HepG2 (cell line): ENCODE measurements around the gene ZDHHC24. TPM values are rescaled to one million over a fixed set of nuclear protein-coding genes. Genes with fewer than 3 reads are reported as not detected.

Experiments
- ATRX ChIP-seq: sonication (generic); formaldehyde crosslinking; IDR thresholded peaks from 2 replicates; pipeline ENCODE4 v1.4.0; 2020; ENCODE audit warnings: missing genetic modification reagents, borderline replicate concordance
- ETV6 ChIP-seq: sonication (generic); formaldehyde crosslinking; conservative IDR thresholded peaks from 2 replicates; pipeline ENCODE4 v1.4.0; 2020; ENCODE audit warnings: missing genetic modification reagents
- GABPB1 ChIP-seq: IDR thresholded peaks from 2 replicates; pipeline ENCODE4 v1.6.1; 2016; ENCODE audit warnings: mild to moderate bottlenecking, missing genetic modification reagents, moderate library complexity, missing compliant biosample characterization
- ISL2 ChIP-seq: sonication (generic); formaldehyde crosslinking; IDR thresholded peaks from 2 replicates; pipeline ENCODE4 v1.5.0; 2020; ENCODE audit warnings: missing genetic modification reagents
- JARID2 ChIP-seq: sonication (generic); formaldehyde crosslinking; IDR thresholded peaks from 2 replicates; pipeline ENCODE4 v1.8.1; 2023; ENCODE audit warnings: missing genetic modification reagents, inconsistent platforms; ENCODE audit not compliant: insufficient replicate concordance
- MATR3 ChIP-seq: sonication (generic); formaldehyde crosslinking; IDR thresholded peaks from 2 replicates; pipeline ENCODE4 v1.4.0; 2020; ENCODE audit warnings: missing genetic modification reagents
- MBD4 ChIP-seq: IDR thresholded peaks from 2 replicates; pipeline ENCODE4 v1.6.1; 2012; ENCODE audit warnings: low read length, inconsistent platforms, borderline replicate concordance
- NFYC ChIP-seq: IDR thresholded peaks from 2 replicates; pipeline ENCODE4 v1.6.1; 2016; ENCODE audit warnings: missing genetic modification reagents, missing compliant biosample characterization
- PITX1 ChIP-seq: sonication (generic); formaldehyde crosslinking; IDR thresholded peaks from 2 replicates; pipeline ENCODE4 v1.5.1; 2020; ENCODE audit warnings: mild to moderate bottlenecking, missing genetic modification reagents
- RNF2 ChIP-seq: fragments of 450-650 bp; conservative IDR thresholded peaks from 2 replicates; pipeline ENCODE4 v1.6.1; 2016; ENCODE audit warnings: low read depth
- SMAD9 ChIP-seq: sonication (generic); formaldehyde crosslinking; IDR thresholded peaks from 2 replicates; pipeline ENCODE4 v1.5.1; 2020; ENCODE audit warnings: mild to moderate bottlenecking, missing genetic modification reagents
- SSRP1 ChIP-seq: IDR thresholded peaks from 2 replicates; pipeline ENCODE4 v1.6.1; 2016; ENCODE audit warnings: control low read depth
- STAG1 ChIP-seq: sonication (generic); formaldehyde crosslinking; IDR thresholded peaks from 2 replicates; pipeline ENCODE4 v1.4.0; 2020; ENCODE audit warnings: missing genetic modification reagents
- TFE3 ChIP-seq: IDR thresholded peaks from 2 replicates; pipeline ENCODE4 v1.6.1; 2016
- ZNF333 ChIP-seq: sonication (generic); formaldehyde crosslinking; IDR thresholded peaks from 2 replicates; pipeline ENCODE4 v1.4.0; 2020; ENCODE audit warnings: mild to moderate bottlenecking, missing genetic modification reagents, borderline replicate concordance
- ZNF343 ChIP-seq: sonication (generic); formaldehyde crosslinking; IDR thresholded peaks from 2 replicates; pipeline ENCODE4 v1.4.0; 2020; ENCODE audit warnings: mild to moderate bottlenecking, missing genetic modification reagents
- ZNF547 ChIP-seq: sonication (generic); formaldehyde crosslinking; IDR thresholded peaks from 2 replicates; pipeline ENCODE4 v1.5.1; 2020; ENCODE audit warnings: mild to moderate bottlenecking, missing genetic modification reagents
- ZNF552 ChIP-seq: sonication (generic); formaldehyde crosslinking; IDR thresholded peaks from 2 replicates; pipeline ENCODE4 v1.9.0; 2022; ENCODE audit warnings: missing genetic modification reagents, mild to moderate bottlenecking, borderline replicate concordance
- ZNF749 ChIP-seq: sonication (generic); formaldehyde crosslinking; IDR thresholded peaks from 2 replicates; pipeline ENCODE4 v1.8.0; 2022; ENCODE audit warnings: mild to moderate bottlenecking, missing genetic modification reagents, moderate library complexity, borderline replicate concordance
- polyA plus RNA-seq, 8 experiments: library from polyadenylated mRNA; depleted of rRNA in 3 of 8; stranded (reverse) in 7 of 8; unstranded in 1 of 8; fragments of >200 nt; fragmentation: Illumina TruSeq in 4 of 8; extraction: Trizol in 4 of 8; gene quantifications; 2 replicates each; pipeline versions ENCODE4 v1.2.1 to v1.2.3, GENCODE V29; 2011 to 2016; ENCODE audit warnings: low read depth in 4 of 8, missing spikeins in 1 of 8, mixed read lengths in 1 of 8; ENCODE audit not compliant: insufficient read depth in 1 of 8
- total RNA-seq, 5 experiments: library from RNA; depleted of rRNA; stranded (reverse); fragments of >200 nt; fragmentation: Illumina TruSeq; extraction: Trizol; gene quantifications; 2 replicates each; pipeline ENCODE4 v1.2.3, GENCODE V29; 2016; ENCODE audit warnings: low read depth in 1 of 5
- TF ChIP-seq, protein P1 (sequence below): sonication (generic); formaldehyde crosslinking; IDR thresholded peaks from 2 replicates; pipeline ENCODE4 v1.8.0; 2022; ENCODE audit warnings: missing genetic modification reagents, mild to moderate bottlenecking, inconsistent platforms, borderline replicate concordance
- TF ChIP-seq, protein P2 (sequence below): IDR thresholded peaks from 2 replicates; pipeline ENCODE4 v1.6.1; 2012; ENCODE audit warnings: inconsistent platforms
- TF ChIP-seq, protein P3 (sequence below): IDR thresholded peaks from 2 replicates; pipeline ENCODE4 v1.6.1; 2016; ENCODE audit warnings: mild to moderate bottlenecking
- TF ChIP-seq, protein P4 (sequence below): sonication (generic); formaldehyde crosslinking; conservative IDR thresholded peaks from 2 replicates; pipeline ENCODE4 v1.4.0; 2020; ENCODE audit warnings: missing genetic modification reagents
- TF ChIP-seq, protein P5 (sequence below): sonication (generic); formaldehyde crosslinking; IDR thresholded peaks from 2 replicates; pipeline ENCODE4 v1.4.0; 2020; ENCODE audit warnings: mild to moderate bottlenecking, missing genetic modification reagents

ZDHHC24 gene
- total and polyA plus RNA-seq, 2 of the 13 experiments (the other 11 are each of a cell fraction or from before 2014, with no cell fraction given) = 4.3 TPM

- TF ChIP-seq, protein P1, sequence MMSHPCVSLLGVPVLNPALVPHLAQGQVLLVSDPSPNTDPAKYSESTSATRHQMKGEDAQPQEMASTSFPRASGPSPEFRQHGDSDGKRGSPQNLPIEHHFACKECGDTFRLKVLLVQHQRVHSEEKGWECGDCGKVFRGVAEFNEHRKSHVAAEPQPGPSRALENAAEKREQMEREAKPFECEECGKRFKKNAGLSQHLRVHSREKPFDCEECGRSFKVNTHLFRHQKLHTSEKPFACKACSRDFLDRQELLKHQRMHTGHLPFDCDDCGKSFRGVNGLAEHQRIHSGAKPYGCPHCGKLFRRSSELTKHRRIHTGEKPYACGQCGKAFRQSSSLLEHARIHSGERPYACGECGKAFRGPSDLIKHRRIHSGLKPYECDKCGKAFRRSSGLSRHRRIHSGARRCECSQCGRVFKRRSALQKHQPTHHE (CRISPR knock-in tag) = 0 out of 2 replicates have a peak, but pooled peaks have one; percentile 45
- 0 out of 2 replicates have a peak, but pooled peaks have one; percentile 45 for TF ChIP-seq ETV6 (CRISPR knock-in tag)
- TF ChIP-seq ZNF749 (CRISPR knock-in tag) = peak; percentile 36; the same call in 1 of the 2 replicates
- TF ChIP-seq SMAD9 = no peak
- no peak for TF ChIP-seq JARID2 (CRISPR knock-in tag)
- TF ChIP-seq, protein P2, sequence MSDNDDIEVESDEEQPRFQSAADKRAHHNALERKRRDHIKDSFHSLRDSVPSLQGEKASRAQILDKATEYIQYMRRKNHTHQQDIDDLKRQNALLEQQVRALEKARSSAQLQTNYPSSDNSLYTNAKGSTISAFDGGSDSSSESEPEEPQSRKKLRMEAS = no peak; the same call in none of the 2 replicates
- TF ChIP-seq ZNF547 (CRISPR knock-in tag) = peak; percentile 58; the same call in 1 of the 2 replicates
- TF ChIP-seq ZNF333 (CRISPR knock-in tag) = peak; percentile 74; the same call in 1 of the 2 replicates
- TF ChIP-seq, protein P3, sequence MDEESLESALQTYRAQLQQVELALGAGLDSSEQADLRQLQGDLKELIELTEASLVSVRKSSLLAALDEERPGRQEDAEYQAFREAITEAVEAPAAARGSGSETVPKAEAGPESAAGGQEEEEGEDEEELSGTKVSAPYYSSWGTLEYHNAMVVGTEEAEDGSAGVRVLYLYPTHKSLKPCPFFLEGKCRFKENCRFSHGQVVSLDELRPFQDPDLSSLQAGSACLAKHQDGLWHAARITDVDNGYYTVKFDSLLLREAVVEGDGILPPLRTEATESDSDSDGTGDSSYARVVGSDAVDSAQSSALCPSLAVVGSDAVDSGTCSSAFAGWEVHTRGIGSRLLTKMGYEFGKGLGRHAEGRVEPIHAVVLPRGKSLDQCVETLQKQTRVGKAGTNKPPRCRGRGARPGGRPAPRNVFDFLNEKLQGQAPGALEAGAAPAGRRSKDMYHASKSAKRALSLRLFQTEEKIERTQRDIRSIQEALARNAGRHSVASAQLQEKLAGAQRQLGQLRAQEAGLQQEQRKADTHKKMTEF (CRISPR knock-in tag) = peak; percentile 39
- TF ChIP-seq ZNF343 (CRISPR knock-in tag) = 0 out of 2 replicates have a peak, but pooled peaks have one; percentile 37
- no peak for TF ChIP-seq MATR3 (CRISPR knock-in tag)
- no peak for TF ChIP-seq ZNF552 (CRISPR knock-in tag)
- no peak for TF ChIP-seq ISL2 (CRISPR knock-in tag)
- TF ChIP-seq, protein P4, sequence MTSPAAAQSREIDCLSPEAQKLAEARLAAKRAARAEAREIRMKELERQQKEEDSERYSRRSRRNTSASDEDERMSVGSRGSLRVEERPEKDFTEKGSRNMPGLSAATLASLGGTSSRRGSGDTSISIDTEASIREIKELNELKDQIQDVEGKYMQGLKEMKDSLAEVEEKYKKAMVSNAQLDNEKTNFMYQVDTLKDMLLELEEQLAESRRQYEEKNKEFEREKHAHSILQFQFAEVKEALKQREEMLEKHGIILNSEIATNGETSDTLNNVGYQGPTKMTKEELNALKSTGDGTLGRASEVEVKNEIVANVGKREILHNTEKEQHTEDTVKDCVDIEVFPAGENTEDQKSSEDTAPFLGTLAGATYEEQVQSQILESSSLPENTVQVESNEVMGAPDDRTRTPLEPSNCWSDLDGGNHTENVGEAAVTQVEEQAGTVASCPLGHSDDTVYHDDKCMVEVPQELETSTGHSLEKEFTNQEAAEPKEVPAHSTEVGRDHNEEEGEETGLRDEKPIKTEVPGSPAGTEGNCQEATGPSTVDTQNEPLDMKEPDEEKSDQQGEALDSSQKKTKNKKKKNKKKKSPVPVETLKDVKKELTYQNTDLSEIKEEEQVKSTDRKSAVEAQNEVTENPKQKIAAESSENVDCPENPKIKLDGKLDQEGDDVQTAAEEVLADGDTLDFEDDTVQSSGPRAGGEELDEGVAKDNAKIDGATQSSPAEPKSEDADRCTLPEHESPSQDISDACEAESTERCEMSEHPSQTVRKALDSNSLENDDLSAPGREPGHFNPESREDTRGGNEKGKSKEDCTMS (CRISPR knock-in tag) = no peak
- no peak for TF ChIP-seq MBD4
- TF ChIP-seq TFE3 = no peak
- TF ChIP-seq ATRX (CRISPR knock-in tag) = no peak
- peak; percentile 65 for TF ChIP-seq RNF2
- no peak for TF ChIP-seq STAG1 (CRISPR knock-in tag)
- TF ChIP-seq GABPB1 (CRISPR knock-in tag) = peak; percentile 90
- peak; percentile 92 for TF ChIP-seq NFYC (CRISPR knock-in tag)
- TF ChIP-seq PITX1 (CRISPR knock-in tag) = 0 out of 2 replicates have a peak, but pooled peaks have one; percentile 27
- TF ChIP-seq, protein P5, sequence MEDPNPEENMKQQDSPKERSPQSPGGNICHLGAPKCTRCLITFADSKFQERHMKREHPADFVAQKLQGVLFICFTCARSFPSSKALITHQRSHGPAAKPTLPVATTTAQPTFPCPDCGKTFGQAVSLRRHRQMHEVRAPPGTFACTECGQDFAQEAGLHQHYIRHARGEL = no peak
- TF ChIP-seq SSRP1 (CRISPR knock-in tag) = no peak
These were observed at the start of gene ZDHHC24 (continued) for GRCh38 chr11:66545701-66546367.
